ENCODE measurements around the gene COL4A2.
A peak's percentile ranks its signal among the peaks of the same experiment; 100 is the strongest.

COL4A2 gene

DNA sequence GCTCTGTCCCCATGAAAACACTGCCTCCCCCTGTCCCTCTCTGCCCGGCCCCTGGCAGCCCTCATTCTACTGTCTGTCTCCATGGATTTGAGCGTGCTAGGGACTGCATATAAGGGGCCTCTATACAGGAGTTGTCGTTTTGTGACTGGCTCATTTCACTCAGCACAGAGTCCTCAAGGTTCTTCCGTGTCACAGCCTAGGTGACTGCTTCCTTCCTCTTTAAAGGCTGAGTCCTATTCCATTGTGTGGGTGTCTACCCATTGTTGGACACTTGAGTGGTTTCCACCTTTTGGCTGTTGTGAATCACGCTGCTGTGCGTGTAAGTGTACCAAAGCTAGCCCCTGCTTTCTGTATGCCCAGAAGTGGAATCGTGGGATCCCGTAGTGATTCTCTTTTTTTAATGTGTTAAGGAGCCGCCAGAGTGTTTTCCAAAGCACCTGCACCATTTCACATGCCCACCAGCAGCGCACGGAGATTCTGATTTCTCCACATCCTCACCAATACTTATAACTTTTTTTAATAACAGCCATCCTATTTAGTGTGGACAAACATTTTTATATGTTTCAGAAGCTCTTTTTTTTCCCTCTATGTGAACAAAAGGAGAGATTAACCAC is 116.7 kb downstream of the COL4A2 start:
- DNase-seq = no peak

- DNase-seq = no peak
Observed at GRCh38 chr13:110424569-110425443, 117.7 kb downstream of the COL4A2 start.

DNA sequence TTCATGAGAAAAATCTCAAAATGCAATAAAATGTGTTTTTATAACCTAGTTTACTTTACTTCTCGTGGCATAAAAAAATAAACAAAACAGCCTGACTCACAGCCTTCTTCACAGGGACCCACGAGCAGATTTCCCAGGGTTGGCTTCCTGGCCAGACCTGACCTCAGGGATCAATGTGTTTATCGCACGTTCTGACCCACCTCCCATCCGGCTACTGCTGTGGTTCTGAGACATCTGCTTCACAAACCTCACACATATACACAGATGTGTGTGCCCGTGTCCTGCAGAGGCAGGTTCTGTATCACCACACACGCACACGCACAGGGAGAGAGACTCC is 118.3 kb downstream of the COL4A2 start:
- no peak for DNase-seq

DNA sequence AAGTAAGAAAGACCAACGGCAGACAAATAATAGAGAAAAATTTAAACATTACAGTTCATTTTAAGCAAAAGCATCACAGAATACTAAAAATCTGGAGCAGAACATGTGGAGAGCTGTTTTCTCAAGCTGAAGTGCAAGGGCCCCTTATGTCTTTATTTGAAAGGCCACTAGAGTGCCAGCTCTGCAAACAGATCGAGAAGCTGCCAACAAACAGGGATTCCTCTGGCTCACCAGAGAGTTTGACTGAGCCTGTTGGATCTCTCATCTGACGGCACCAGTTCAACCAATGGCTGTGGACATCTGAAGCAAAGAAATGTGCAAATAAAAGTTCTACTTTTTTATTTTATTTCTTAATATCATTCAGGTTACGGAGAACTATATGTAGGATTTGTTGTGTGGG is 119.7 kb downstream of the COL4A2 start:
- DNase-seq = no peak

GRCh38 chr13:110428313-110428712 is 121.2 kb downstream of the COL4A2 start:
- no peak for DNase-seq

DNA sequence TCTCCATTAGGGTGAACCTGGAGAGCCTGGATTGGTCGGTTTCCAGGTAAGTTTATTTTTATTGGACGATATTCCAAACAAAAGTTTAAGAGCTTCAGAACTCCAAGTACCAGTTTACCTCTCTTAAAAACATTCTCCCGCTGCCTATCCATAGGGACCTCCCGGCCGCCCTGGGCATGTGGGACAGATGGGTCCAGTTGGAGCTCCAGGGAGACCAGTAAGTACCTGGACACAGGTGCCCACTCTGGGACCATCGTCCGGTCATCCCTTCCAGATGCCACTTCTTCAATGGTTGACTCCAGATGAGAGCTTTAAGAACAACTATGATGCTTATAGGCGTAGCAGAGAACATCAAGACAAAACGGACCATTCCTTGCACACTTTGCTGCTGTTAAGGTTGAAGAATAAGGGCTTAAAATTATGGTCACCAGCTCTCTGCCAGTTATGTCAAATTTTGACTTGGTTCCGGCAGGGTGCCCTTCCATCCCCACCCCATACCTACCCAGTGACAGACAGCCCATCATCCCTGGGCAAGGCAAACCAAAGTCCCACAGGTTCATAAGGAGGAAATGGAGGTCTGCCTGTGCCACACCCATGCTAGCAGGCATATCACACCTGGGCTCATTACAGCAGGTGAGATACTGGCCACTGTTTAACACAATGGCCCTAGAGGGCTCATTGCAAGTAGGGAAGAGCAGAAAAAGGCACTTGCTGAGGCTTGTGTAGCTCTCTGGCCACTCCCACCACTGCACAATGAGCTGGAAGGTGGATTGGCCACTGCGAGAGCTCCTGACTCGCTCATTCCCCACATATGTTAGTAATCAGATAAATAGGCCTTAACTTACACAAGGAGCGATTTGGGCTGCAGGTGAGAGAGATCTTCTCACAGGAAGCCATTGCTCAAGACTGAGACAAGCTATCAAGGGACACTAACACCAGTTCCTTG is 123.6 kb downstream of the COL4A2 start:
- no peak for DNase-seq

DNA sequence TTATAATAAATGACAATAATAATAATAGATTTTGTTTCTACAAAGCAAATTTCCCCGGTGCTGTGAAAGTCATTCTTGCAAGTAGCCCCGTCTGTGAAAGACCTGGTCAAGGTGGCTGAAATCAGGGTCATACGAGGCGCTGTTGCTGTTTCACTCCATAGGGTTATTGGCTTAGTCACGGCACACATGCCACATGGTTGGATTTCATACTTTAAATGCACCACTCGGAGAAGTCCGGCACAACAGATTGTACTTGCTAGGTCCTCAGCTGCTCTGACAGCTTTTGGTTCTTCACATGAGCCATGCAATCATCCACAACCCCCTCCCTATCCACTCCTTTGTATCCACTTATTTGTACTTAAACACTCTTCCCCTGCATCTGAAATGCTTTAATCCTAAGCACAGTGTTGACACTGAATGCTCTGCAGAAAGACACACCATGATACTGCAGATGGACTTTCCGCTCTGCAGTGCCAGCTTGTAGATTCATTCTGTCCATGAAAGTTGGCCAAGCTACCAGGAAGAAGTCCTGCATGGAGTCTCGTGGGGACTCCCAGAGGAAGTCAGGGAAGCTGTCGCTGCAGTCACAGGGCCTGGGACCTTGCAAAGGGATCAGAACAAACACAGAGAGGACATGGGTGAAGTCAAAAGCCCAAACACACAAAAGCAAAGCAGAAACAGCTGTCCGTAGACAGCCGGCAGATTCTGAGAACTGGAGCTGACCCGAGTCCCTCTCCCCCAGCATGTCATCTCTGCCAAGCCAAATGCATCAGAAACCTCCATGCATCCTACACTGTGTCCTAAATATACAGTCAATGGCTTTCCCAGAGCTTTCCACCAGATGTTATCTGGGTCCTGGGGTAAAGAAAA is 124.6 kb downstream of the COL4A2 start:
- DNase-seq = no peak

DNA sequence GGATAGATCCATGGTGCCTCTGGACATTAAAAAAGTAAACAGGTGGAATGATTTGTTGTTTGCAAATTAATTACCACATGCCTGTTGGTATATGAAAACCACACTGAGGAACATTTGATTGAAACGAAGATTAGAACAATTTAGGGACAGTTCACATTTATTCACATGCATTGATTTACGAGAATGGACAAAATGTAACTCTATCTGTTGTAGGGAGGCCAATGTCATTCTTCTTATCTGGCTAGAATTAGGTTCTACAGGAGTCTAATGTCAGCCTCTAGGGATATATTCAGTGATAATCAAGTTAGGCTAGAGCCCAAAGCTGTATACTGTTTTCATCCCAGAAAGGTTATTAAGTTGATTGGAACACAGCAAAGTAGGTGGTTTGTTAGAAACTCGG is 125.4 kb downstream of the COL4A2 start:
- DNase-seq = no peak

GRCh38 chr13:110433014-110433413 is 125.9 kb downstream of the COL4A2 start:
- no peak for DNase-seq

- DNase-seq = no peak
Observed at GRCh38 chr13:110434629-110435028, 127.5 kb downstream of the COL4A2 start.

DNA sequence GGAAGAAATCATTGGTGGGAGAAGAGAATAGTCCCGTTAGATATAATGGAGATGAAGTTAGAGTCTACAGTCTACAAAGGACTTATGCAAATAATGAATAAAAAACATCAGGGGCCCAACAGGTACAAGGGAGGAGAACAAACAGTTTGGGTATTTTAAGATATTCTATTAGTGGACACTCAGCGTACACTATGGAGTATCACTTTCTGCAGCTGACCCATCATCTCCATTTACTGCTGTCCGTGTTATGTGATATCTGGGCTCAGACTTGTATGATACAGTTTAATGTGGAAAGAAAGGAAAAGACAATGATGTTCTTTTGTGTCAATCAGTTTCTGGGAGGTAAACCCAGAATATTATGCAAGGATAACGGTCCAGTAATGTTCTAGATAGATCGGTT is 128.2 kb downstream of the COL4A2 start:
- DNase-seq = no peak

DNA sequence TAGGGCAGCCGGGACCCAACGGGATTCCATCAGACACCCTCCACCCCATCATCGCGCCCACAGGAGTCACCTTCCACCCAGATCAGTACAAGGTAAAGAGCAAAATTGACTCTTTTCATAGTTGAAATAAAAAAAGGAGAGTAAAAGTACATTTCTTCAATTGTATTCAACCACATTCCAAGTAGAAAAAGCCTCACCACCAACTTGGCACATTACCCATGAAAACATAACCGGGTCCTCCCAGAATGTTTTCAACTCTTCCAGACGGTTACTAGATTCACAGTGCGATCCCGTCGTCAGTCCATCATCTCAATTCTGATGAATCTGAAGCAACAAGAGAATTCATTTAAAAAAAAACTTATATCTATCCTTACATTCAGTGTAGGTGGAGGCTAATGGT is 129.2 kb downstream of the COL4A2 start:
- DNase-seq = no peak

- DNase-seq = no peak
Observed at GRCh38 chr13:110436786-110437370, 129.8 kb downstream of the COL4A2 start.

- DNase-seq = no peak
Observed at GRCh38 chr13:110438211-110438610, 131.1 kb downstream of the COL4A2 start.

DNA sequence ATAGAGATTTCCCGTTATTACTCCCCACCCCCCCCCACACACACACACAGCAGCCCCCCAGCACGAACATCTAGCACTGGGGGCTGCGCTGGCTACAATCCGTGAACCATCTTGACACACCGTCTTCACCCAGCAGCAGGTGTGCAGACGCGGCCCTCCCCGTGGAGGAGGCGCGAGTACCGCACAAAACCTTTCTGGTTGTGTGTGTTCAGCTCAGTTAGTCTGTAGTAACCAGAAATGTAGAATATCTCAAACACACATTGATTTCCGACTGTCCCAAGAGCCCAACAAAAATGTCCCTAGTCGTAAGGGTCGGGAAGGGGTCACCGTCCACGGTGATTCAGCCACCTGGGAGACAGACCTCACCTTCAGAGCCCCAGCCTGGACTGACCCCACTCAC is 131.7 kb downstream of the COL4A2 start:
- DNase-seq = no peak

DNA sequence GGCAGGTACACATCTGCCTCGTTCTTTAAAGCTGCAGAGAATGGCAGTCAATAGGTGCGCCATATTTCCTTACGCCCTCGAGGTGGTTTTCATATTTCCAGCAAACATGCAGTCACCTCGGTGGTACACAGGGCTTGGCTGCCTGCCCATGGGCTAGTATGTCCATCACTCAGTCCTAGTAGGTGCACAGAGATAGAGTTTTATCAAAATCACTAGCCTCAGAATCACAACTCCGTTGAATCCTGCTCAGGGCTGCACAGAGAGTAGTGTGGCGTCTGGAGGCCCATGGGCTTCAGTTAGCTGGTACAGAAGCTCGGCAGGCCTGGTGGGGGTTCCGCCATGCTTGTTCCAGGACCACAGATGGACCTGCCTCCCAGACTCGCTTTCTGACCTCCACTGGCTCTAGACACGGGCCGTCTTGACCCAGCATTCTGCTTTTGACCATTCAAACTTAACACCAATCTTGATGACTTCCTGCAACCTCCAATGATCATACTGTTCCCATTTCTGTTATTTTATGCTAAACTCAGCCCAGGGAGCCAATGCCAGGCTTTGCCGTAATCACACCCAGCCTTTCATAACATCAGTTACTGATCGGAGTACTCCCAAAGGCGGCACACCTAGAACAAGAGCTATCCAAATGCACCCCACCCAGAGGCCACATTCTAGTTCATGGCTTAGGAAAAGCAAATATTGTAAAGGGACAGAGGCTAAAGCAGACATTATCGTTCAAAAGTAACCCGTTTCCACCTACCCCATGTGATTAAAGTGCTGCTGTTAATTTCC is 134.1 kb downstream of the COL4A2 start:
- DNase-seq = no peak

- DNase-seq = peak; percentile 70
Observed at GRCh38 chr13:110442930-110443621, 136.0 kb downstream of the COL4A2 start.

DNA sequence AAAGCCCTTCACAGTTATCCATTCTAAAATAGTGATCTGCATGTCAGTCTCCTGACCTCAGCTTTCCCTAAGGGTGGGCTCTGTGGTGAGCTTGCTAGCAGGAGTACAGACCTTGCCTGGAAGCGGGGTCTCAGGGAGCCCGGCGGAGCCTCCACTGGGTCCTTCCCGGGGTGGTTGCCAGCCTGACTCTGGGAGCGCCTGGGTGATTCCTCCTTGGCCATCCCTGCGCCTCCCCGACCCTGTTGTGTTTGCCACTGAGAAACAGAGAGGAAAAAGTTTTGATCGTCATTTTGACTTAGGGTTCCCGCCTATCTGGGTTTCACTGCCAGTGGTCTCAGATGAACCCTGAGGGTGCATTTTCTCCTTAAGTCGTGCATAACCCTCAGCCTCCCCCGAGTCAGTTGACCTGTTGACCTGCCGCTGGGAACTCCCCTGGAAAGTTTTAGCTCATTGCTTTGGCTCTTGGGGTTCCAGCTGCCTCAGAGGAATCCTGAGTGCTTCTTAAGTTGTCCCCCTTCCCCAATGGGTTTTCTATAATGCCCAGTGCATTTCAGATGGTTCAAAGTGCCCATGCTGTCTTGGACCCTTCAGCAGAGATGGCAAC is 136.6 kb downstream of the COL4A2 start:
- DNase-seq = no peak

GRCh38 chr13:110444226-110444653 is 137.2 kb downstream of the COL4A2 start:
- peak; percentile 26 for DNase-seq

DNA sequence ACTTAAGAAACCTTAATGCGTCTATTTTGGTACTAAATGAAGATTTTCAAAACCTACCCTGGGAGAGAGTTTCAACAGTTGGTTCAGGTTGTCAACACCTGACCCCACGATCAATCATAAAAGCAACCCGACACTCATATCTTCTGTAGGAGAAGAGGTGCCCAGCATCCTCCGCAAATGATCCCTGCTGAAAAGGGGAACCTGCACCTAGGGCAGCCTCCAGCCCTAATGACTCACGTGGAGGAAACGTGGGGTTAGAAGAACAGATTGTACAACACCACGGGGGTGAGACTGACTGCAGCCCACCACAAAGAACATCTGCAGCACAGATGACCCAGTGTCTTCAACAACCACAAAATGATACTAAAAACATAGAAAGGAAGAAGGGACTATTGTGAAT is 138.1 kb downstream of the COL4A2 start:
- peak; percentile 68 for DNase-seq
